ENCODE results near the gene CASP8AP2. TPM values are rescaled to one million over a fixed set of nuclear protein-coding genes. Genes with fewer than 3 reads are reported as not detected.
"Not testable (repeated sequence)": the region's sequence is repeated elsewhere in the genome, so short reads cannot be mapped to it uniquely, and the experiment has no call there.

CASP8AP2 gene
- total RNA-seq, 2 experiments from 2014 or later = 27.4 to 30.2 TPM

DNA sequence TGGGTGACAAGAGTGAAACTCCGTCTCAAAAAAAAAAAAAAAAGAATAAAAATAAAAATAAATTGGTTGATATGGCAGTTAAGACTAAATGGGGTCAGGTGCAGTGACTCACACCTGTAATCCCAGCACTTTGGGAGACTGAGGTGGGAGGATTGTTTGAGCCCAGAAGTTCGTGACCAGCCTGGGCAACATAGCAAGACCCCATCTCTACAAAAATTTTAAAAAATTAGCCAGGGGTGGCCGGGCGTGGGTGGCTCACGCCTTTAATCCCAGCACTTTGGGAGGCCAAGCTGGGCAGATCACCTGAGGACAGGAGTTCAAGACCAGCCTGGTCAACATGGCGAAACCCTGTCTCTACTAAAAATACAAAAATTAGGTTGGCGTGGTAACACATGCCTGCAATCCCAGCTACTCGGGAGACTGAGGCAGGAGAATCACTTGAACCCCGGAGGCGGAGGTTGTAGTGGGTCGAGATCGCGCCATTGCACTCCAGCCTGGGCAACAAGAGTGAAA lies 1.1 kb upstream of the CASP8AP2 start:
- not testable (repeated sequence) for DNase-seq; H3K9me3 Mint-ChIP-seq; H3K27me3 Mint-ChIP-seq (ENCODE audit: low read depth)
- intact Hi-C loops (cut with micrococcal nuclease) = loop anchor here (2.0 to 10.0 kb wide), 7 partner anchors 256 to 864 kb away; partner anchors contain the start of genes BACH2, RNGTT and RRAGD
- H3K4me1 Mint-ChIP-seq (ENCODE audit: low read depth) = peaks cover 29% of the 10 kb centered on the region
- H3K36me3 Mint-ChIP-seq (ENCODE audit: low read depth) = peaks cover 24% of the 10 kb centered on the region
- peak overlapping the region; percentile 99 for H3K4me3 Mint-ChIP-seq
- CTCF ChIA-PET = interaction anchor here (0.6 to 1.4 kb wide), 6 partner anchors 8 to 957 kb away, joined by 3 to 8 read pairs (median 4); no protein-coding TSS in a partner anchor
- peak overlapping the region; percentile 96 for H3K27ac Mint-ChIP-seq

GRCh38 chr6:89828988-89829471 lies 650 bp upstream of the CASP8AP2 start:
- peaks cover 25% of the 10 kb centered on the region for H3K36me3 Mint-ChIP-seq (ENCODE audit: low read depth)
- H3K9me3 Mint-ChIP-seq = no peaks in the 10 kb centered on the region
- peaks cover 31% of the 10 kb centered on the region for H3K4me1 Mint-ChIP-seq (ENCODE audit: low read depth)
- DNase-seq = peak; percentile 20
- no peaks in the 10 kb centered on the region for H3K27me3 Mint-ChIP-seq (ENCODE audit: low read depth)
- peak overlapping the region; percentile 99 for H3K4me3 Mint-ChIP-seq
- intact Hi-C loops (cut with micrococcal nuclease) = loop anchor here (1.0 to 10.0 kb wide), 11 partner anchors 10 to 864 kb away; partner anchors contain the start of genes BACH2, LYRM2, MAP3K7 and MDN1
- peak overlapping the region; percentile 96 for H3K27ac Mint-ChIP-seq
- CTCF ChIA-PET = interaction anchor here (0.5 to 1.4 kb wide), 8 partner anchors 9 to 590 kb away, joined by 3 to 8 read pairs (median 4); no protein-coding TSS in a partner anchor

GRCh38 chr6:89830170-89830809 lies 610 bp downstream of the CASP8AP2 start:
- intact Hi-C loops (cut with micrococcal nuclease) = no loop called here
- peaks cover 31% of the 10 kb centered on the region for H3K36me3 Mint-ChIP-seq (ENCODE audit: low read depth)
- peak overlapping the region; percentile 96 for H3K27ac Mint-ChIP-seq
- H3K4me3 Mint-ChIP-seq = peak overlapping the region; percentile 99
- no peak for DNase-seq
- CTCF ChIA-PET = no interaction called here
- no peaks in the 10 kb centered on the region for H3K27me3 Mint-ChIP-seq (ENCODE audit: low read depth)
- peaks cover 38% of the 10 kb centered on the region for H3K4me1 Mint-ChIP-seq (ENCODE audit: low read depth)
- no peaks in the 10 kb centered on the region for H3K9me3 Mint-ChIP-seq

GRCh38 chr6:89834884-89835792 lies 5.5 kb downstream of the CASP8AP2 start:
- CTCF ChIA-PET = no interaction called here
- intact Hi-C loops (cut with micrococcal nuclease) = no loop called here

DNA sequence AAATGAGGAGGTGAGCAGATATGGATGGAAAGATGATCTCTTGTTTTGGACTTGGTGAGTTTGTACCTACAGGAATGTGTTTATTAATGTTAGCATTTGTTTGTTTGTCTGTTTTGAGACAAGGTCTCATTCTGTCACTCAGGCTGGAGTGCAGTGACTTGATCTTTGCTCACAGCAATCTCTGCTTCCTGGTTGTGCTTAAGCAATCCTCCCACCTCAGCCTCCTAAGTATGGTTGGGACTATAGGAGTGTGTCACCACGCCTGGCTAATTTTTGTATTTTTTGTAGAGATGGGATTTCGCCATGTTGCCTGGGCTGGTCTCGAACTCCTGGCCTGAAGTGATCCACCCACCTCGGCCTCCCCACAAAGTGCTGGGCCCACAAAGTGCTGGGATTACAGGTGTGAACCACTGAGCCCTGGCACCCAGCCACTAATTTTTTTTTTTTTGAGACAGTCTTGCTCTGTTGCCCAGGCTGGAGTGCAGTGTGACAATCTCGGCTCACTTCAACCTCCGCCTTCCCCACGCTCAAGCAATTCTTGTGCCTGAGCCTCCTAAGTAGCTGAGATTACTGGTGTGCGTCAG lies 7.1 kb downstream of the CASP8AP2 start:
- intact Hi-C loops (cut with micrococcal nuclease) = no loop called here
- no peak overlapping the region for H3K4me3 Mint-ChIP-seq

More at GRCh38 chr6:89834884-89835792, 5.5 kb downstream of the CASP8AP2 start:
- Mint-ChIP-seq H3K27ac (peak overlapping the region; percentile 73), H3K27me3 (ENCODE audit: low read depth) (no peaks in the 10 kb centered on the region), H3K4me3 (peak overlapping the region; percentile 19), H3K36me3 (ENCODE audit: low read depth) (peaks cover 57% of the 10 kb centered on the region), H3K9me3 (no peaks in the 10 kb centered on the region), H3K4me1 (ENCODE audit: low read depth) (peaks cover 58% of the 10 kb centered on the region)
- DNase-seq = peak; percentile 56

DNA sequence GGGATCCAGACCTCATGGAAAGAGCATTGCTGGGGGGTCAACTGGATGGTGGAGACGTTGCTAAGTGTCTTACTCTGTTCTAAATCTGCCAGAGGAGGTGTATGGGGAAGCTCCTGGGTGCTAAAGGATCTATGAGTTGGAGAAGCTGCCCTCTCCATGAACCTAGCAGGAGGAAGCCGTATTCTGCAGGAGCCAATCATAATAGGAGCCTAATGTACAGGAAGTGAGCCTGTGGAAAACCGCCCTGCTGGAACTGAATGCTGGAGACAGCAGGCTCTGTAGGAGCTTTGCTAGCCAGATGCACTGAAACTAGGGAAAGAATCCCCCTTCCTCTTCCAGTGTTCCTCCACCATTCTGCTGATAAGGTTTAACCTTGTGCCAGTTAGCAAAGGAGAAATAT lies 10.9 kb downstream of the CASP8AP2 start:
- Mint-ChIP-seq H3K27me3 (ENCODE audit: low read depth) (no peaks in the 10 kb centered on the region), H3K4me1 (ENCODE audit: low read depth) (peaks cover 36% of the 10 kb centered on the region), H3K9me3 (no peaks in the 10 kb centered on the region), H3K4me3 (no peak overlapping the region), H3K27ac (no peak overlapping the region), H3K36me3 (ENCODE audit: low read depth) (peaks cover 36% of the 10 kb centered on the region)
- CTCF ChIA-PET = no interaction called here
- no peak for DNase-seq
- intact Hi-C loops (cut with micrococcal nuclease) = no loop called here

More for the DNA sequence above, 7.1 kb downstream of the CASP8AP2 start:
- Mint-ChIP-seq H3K4me1 (ENCODE audit: low read depth) (peaks cover 52% of the 10 kb centered on the region), H3K9me3 (no peaks in the 10 kb centered on the region), H3K27me3 (ENCODE audit: low read depth) (no peaks in the 10 kb centered on the region), H3K27ac (no peak overlapping the region), H3K36me3 (ENCODE audit: low read depth) (peaks cover 53% of the 10 kb centered on the region)
- no peak for DNase-seq
- CTCF ChIA-PET = no interaction called here

- peaks cover 30% of the 10 kb centered on the region for H3K36me3 Mint-ChIP-seq (ENCODE audit: low read depth)
- no peak for DNase-seq
- no peaks in the 10 kb centered on the region for H3K27me3 Mint-ChIP-seq (ENCODE audit: low read depth)
- no peaks in the 10 kb centered on the region for H3K9me3 Mint-ChIP-seq
- intact Hi-C loops (cut with micrococcal nuclease) = no loop called here
- CTCF ChIA-PET = interaction anchor here (0.7 kb wide), 1 partner anchor 67 kb away, joined by 4 read pairs; no protein-coding TSS in a partner anchor
- no peak overlapping the region for H3K27ac Mint-ChIP-seq
- H3K4me1 Mint-ChIP-seq (ENCODE audit: low read depth) = peaks cover 23% of the 10 kb centered on the region
- no peak overlapping the region for H3K4me3 Mint-ChIP-seq
These were observed 12.5 kb downstream of the CASP8AP2 start for GRCh38 chr6:89842228-89842627.

- Mint-ChIP-seq H3K27ac (no peak overlapping the region), H3K4me1 (ENCODE audit: low read depth) (peaks cover 22% of the 10 kb centered on the region), H3K27me3 (ENCODE audit: low read depth) (no peaks in the 10 kb centered on the region), H3K4me3 (no peak overlapping the region), H3K36me3 (ENCODE audit: low read depth) (peaks cover 26% of the 10 kb centered on the region), H3K9me3 (no peaks in the 10 kb centered on the region)
- intact Hi-C loops (cut with micrococcal nuclease) = no loop called here
- no peak for DNase-seq
- CTCF ChIA-PET = interaction anchor here (0.9 kb wide), 1 partner anchor 39 kb away, joined by 3 read pairs; no protein-coding TSS in a partner anchor
These were observed 13.4 kb downstream of the CASP8AP2 start for GRCh38 chr6:89843070-89843469.

DNA sequence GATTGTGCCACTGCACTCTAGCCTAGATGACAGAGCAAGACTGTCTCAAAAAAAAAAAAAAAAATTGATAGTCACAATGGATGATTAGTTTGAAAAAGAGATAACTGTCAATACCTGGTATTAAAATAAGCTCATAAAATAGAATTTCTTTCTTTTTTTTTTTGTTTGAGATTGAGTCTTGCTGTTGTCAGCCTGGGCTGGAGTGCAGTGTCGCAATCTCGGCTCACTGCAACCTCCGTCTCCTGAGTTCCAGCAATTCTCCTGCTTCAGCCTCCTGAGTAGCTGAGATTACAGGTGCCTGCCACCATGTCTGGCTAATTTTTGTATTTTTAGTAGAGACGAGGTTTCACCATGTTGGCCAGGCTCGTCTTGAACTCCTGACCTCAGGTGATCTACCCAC lies 17.8 kb downstream of the CASP8AP2 start:
- intact Hi-C loops (cut with micrococcal nuclease); H3K27me3 Mint-ChIP-seq (ENCODE audit: low read depth); H3K27ac Mint-ChIP-seq; DNase-seq; H3K9me3 Mint-ChIP-seq; H3K4me3 Mint-ChIP-seq: not testable (repeated sequence)
- CTCF ChIA-PET = interaction anchor here (0.7 kb wide), 2 partner anchors 18 to 22 kb away, joined by 3 to 4 read pairs; no protein-coding TSS in a partner anchor
- Mint-ChIP-seq H3K4me1 (ENCODE audit: low read depth) (peaks cover 12% of the 10 kb centered on the region), H3K36me3 (ENCODE audit: low read depth) (peaks cover 35% of the 10 kb centered on the region)

DNA sequence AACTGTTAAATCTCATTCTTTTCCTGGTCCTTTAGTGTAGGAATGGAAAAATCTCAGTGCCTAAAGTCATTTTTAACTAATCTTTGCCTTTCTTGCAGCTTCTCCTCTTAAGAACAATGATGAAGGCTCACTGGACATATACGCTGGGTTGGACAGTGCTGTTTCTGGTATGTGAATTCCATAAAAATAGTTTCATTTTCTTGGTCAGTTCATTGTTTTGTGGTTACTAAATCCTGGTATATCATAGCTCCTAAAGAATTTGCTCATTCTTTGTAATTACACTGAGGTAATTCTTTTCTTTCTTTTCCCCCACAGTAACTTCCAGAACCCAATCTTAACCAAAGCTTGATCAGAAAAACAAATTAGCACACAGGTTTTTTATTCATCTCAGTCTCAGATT lies 23.4 kb downstream of the CASP8AP2 start:
- Mint-ChIP-seq H3K9me3 (no peaks in the 10 kb centered on the region), H3K4me1 (ENCODE audit: low read depth) (peaks cover 7% of the 10 kb centered on the region), H3K27ac (no peak overlapping the region), H3K4me3 (no peak overlapping the region), H3K27me3 (ENCODE audit: low read depth) (no peaks in the 10 kb centered on the region), H3K36me3 (ENCODE audit: low read depth) (peaks cover 50% of the 10 kb centered on the region)
- intact Hi-C loops (cut with micrococcal nuclease) = no loop called here
- CTCF ChIA-PET = interaction anchor here (0.6 to 1.1 kb wide), 2 partner anchors 19 to 88 kb away, joined by 4 to 5 read pairs; no protein-coding TSS in a partner anchor
- DNase-seq = no peak

DNA sequence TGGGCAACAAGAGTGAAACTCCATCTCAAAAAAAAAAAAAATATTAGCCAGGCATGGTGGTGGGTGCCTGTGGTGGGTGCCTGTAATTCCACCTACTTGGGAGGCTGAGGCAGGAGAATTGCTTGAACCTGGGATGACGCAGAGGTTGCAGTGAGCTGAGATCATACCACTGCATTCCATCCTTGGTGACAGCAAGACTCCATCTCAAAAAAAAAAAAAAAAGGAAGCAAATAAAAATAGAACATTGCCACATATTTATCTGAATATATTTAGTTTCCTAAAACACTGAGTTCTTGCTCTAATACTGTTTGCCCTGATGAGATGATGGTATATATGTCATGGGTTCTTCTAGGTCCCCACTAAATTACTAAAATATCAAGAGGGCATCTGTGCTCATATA lies 28.4 kb downstream of the CASP8AP2 start:
- Mint-ChIP-seq H3K4me1 (ENCODE audit: low read depth) (peaks cover 3% of the 10 kb centered on the region), H3K4me3 (no peak overlapping the region), H3K36me3 (ENCODE audit: low read depth) (peaks cover 61% of the 10 kb centered on the region), H3K27ac (no peak overlapping the region), H3K9me3 (no peaks in the 10 kb centered on the region), H3K27me3 (ENCODE audit: low read depth) (no peaks in the 10 kb centered on the region)
- intact Hi-C loops (cut with micrococcal nuclease) = no loop called here
- CTCF ChIA-PET = no interaction called here
- no peak for DNase-seq

DNA sequence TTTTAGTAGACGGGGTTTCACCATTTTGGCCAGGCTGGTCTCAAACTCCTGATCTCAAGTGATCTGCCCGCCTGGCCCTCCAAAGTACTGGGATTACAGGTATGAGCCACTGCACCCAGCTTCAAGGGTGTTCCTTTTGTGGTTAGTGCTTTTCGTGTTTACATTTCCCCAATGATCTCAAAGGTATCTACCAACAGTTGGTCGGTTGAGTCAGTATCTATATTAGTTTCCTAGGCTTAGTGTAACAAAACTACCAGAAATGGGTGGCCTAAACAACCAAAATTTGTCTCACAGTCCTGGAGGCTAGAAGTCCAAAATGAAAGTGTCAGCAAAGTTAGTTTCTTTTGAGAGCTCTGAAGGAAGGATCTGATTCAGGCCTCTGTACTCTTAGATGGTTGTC lies 30.1 kb downstream of the CASP8AP2 start:
- Mint-ChIP-seq H3K36me3 (ENCODE audit: low read depth) (peaks cover 63% of the 10 kb centered on the region), H3K27me3 (ENCODE audit: low read depth) (no peaks in the 10 kb centered on the region), H3K9me3 (no peaks in the 10 kb centered on the region), H3K4me3 (no peak overlapping the region), H3K4me1 (ENCODE audit: low read depth) (peaks cover 3% of the 10 kb centered on the region), H3K27ac (no peak overlapping the region)
- CTCF ChIA-PET = no interaction called here
- DNase-seq = no peak
- intact Hi-C loops (cut with micrococcal nuclease) = no loop called here

Data from activated naive CD4-positive, alpha-beta T cell treated with anti-CD3 and anti-CD28 coated beads for 36 hours (primary cell).